Panc1 (cell line): ENCODE measurements around the gene NOS1AP. TPM values are rescaled to one million over a fixed set of nuclear protein-coding genes. Genes with fewer than 3 reads are reported as not detected.
"Not testable (repeated sequence)": the region's sequence is repeated elsewhere in the genome, so short reads cannot be mapped to it uniquely, and the experiment has no call there.

ENCODE experiments used
- ATAC-seq: fragments of 200-7000 bp; cut with Tn5 transposase; 2 replicates; pipeline ENCODE4 v1.9.1; 2020; ENCODE audit warnings: mild to moderate bottlenecking, moderate library complexity
- BruUV-seq: library from RNA; stranded (reverse); fragments of 400-500 nt; replicated peaks from 2 replicates; lab custom pipeline; 2021; lab: Mats Ljungman, UMichigan
- CTCF ChIA-PET: fragments of 300-600 bp; sonication (Branson Sonifier 250); formaldehyde crosslinking; loops from one replicate; lab custom pipeline; 2022; ENCODE audit warnings: antibody characterized with exemption; lab: Charles Lee
- POLR2A ChIA-PET: fragments of 300-600 bp; sonication (Branson Sonifier 250); formaldehyde crosslinking; loops from one replicate; lab custom pipeline; 2022; ENCODE audit warnings: antibody characterized with exemption; lab: Charles Lee
- DNase-seq: peaks from one replicate; pipeline ENCODE4 v3.0.0-alpha.2; 2010; ENCODE audit warnings: low read depth, low spot score
- H3K27ac ChIP-seq: 2 replicates; pipeline ENCODE4 v1.5.1; 2011; ENCODE audit warnings: mild to moderate bottlenecking, low read length, inconsistent platforms
- H3K27me3 ChIP-seq: fragments of 200-500 bp; sonication (Bioruptor generic); 2 replicates; pipeline ENCODE4 v1.6.0; 2014; ENCODE audit warnings: low read length, inconsistent platforms; ENCODE audit not compliant: control insufficient read depth, insufficient read depth
- H3K36me3 ChIP-seq: fragments of 200-500 bp; sonication (Bioruptor generic); 2 replicates; pipeline ENCODE4 v1.5.1; 2014; ENCODE audit warnings: inconsistent platforms, mild to moderate bottlenecking, low read length, moderate library complexity; ENCODE audit not compliant: control insufficient read depth, insufficient read depth
- H3K4me1 ChIP-seq: 2 replicates; pipeline ENCODE4 v1.5.1; 2011; ENCODE audit warnings: inconsistent platforms, mild to moderate bottlenecking, low read length, moderate library complexity; ENCODE audit not compliant: control insufficient read depth, insufficient read depth
- H3K4me3 ChIP-seq, 2 experiments: 2 replicates each; pipeline ENCODE4 v1.5.1; 2011 to 2012; ENCODE audit warnings: low read depth in 2 of 2, low read length in 2 of 2, mild to moderate bottlenecking in 2 of 2, inconsistent platforms in 1 of 2, moderate library complexity in 1 of 2
- H3K9me3 ChIP-seq: fragments of 200-500 bp; sonication (Bioruptor generic); 2 replicates; pipeline ENCODE4 v1.5.1; 2014; ENCODE audit warnings: low read depth, mild to moderate bottlenecking, inconsistent platforms, low read length, moderate library complexity; ENCODE audit not compliant: control insufficient read depth, insufficient read depth
- POLR2AphosphoS5 ChIP-seq: IDR thresholded peaks from 2 replicates; pipeline ENCODE4 v1.6.1; 2012; ENCODE audit warnings: mild to moderate bottlenecking, low read depth, low read length, moderate library complexity
- SIN3A ChIP-seq: IDR thresholded peaks from 2 replicates; pipeline ENCODE4 v1.6.1; 2012; ENCODE audit warnings: low read depth, mild to moderate bottlenecking, low read length, moderate library complexity, borderline replicate concordance; ENCODE audit not compliant: insufficient read depth
- TCF7L2 ChIP-seq: IDR thresholded peaks from 2 replicates; pipeline ENCODE4 v1.6.1; 2011; ENCODE audit warnings: mild to moderate bottlenecking, low read depth, low read length, inconsistent platforms
- in situ Hi-C: cut with HindIII; loops from 2 replicates; pipeline ENCODE4 v1.10.0; 2016; ENCODE audit warnings: low sequenced_read_pairs, low pct_unique_long_range_greater_than_20kb
- intact Hi-C: fragments of 100-400 bp; cut with micrococcal nuclease; formaldehyde crosslinking; loops from one replicate; pipeline ENCODE4 v1.10.0; 2022; ENCODE audit not compliant: unreplicated experiment
- total RNA-seq: library from RNA; stranded (reverse); gene quantifications from one replicate; pipeline ENCODE4 v1.2.1, GENCODE V29; 2021; ENCODE audit not compliant: unreplicated experiment
- TF ChIP-seq, protein P1 (sequence below): fragments of 450-650 bp; IDR thresholded peaks from 2 replicates; pipeline ENCODE4 v1.5.1; 2017; ENCODE audit warnings: mild to moderate bottlenecking
- TF ChIP-seq, protein P2 (sequence below), 2 experiments: IDR thresholded peaks; 2 replicates each; pipeline ENCODE4 v1.6.1; 2011 to 2012; ENCODE audit warnings: low read depth in 2 of 2, control low read depth in 1 of 2, low read length in 1 of 2, mild to moderate bottlenecking in 1 of 2, moderate library complexity in 1 of 2; ENCODE audit not compliant: insufficient read depth in 1 of 2

NOS1AP gene
- total RNA-seq, 1 experiment from 2014 or later = 27.9 TPM

- H3K9me3 ChIP-seq = no peaks in the 10 kb centered on the region
- ChIA-PET CTCF (no interaction called here), POLR2A (no interaction called here)
- H3K27me3 ChIP-seq = no peaks in the 10 kb centered on the region
- no peak overlapping the region for H3K4me3 ChIP-seq
- ATAC-seq = no peak
- peak overlapping the region; percentile 74 for H3K27ac ChIP-seq
- no peak for DNase-seq
- H3K36me3 ChIP-seq = no peaks in the 10 kb centered on the region
- TF ChIP-seq TCF7L2 (no peak), SIN3A (no peak), POLR2AphosphoS5 (no peak)
- TF ChIP-seq, protein P1, sequence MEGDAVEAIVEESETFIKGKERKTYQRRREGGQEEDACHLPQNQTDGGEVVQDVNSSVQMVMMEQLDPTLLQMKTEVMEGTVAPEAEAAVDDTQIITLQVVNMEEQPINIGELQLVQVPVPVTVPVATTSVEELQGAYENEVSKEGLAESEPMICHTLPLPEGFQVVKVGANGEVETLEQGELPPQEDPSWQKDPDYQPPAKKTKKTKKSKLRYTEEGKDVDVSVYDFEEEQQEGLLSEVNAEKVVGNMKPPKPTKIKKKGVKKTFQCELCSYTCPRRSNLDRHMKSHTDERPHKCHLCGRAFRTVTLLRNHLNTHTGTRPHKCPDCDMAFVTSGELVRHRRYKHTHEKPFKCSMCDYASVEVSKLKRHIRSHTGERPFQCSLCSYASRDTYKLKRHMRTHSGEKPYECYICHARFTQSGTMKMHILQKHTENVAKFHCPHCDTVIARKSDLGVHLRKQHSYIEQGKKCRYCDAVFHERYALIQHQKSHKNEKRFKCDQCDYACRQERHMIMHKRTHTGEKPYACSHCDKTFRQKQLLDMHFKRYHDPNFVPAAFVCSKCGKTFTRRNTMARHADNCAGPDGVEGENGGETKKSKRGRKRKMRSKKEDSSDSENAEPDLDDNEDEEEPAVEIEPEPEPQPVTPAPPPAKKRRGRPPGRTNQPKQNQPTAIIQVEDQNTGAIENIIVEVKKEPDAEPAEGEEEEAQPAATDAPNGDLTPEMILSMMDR = no peak
- TF ChIP-seq, protein P2, sequence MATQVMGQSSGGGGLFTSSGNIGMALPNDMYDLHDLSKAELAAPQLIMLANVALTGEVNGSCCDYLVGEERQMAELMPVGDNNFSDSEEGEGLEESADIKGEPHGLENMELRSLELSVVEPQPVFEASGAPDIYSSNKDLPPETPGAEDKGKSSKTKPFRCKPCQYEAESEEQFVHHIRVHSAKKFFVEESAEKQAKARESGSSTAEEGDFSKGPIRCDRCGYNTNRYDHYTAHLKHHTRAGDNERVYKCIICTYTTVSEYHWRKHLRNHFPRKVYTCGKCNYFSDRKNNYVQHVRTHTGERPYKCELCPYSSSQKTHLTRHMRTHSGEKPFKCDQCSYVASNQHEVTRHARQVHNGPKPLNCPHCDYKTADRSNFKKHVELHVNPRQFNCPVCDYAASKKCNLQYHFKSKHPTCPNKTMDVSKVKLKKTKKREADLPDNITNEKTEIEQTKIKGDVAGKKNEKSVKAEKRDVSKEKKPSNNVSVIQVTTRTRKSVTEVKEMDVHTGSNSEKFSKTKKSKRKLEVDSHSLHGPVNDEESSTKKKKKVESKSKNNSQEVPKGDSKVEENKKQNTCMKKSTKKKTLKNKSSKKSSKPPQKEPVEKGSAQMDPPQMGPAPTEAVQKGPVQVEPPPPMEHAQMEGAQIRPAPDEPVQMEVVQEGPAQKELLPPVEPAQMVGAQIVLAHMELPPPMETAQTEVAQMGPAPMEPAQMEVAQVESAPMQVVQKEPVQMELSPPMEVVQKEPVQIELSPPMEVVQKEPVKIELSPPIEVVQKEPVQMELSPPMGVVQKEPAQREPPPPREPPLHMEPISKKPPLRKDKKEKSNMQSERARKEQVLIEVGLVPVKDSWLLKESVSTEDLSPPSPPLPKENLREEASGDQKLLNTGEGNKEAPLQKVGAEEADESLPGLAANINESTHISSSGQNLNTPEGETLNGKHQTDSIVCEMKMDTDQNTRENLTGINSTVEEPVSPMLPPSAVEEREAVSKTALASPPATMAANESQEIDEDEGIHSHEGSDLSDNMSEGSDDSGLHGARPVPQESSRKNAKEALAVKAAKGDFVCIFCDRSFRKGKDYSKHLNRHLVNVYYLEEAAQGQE (IDR thresholded peaks at IDR 0.05; ENCODE audit: insufficient read depth in 1 of 2, low read depth in 2 of 2, low read length in 1 of 2) = no peak
- in situ Hi-C loops (no loop called here), intact Hi-C loops (no loop called here)
- H3K4me1 ChIP-seq = peaks cover 65% of the 10 kb centered on the region
- BruUV-seq = no TSS peak
Measured at GRCh38 chr1:162172311-162173102, 103.0 kb downstream of the NOS1AP start.

DNA sequence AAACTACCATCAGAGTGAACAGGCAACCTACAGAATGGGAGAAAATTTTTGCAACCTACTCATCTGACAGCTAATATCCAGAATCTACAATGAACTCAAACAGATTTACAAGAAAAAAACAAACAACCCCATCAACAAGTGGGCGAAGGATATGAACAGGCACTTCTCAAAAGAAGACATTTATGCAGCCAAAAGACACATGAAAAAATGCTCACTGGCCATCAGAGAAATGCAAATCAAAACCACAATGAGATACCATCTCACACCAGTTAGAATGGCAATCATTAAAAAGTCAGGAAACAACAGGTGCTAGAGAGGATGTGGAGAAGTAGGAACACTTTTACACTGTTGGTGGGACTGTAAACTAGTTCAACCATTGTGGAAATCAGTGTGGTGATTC lies 104.1 kb downstream of the NOS1AP start:
- DNase-seq, H3K36me3 ChIP-seq, H3K4me3 ChIP-seq, H3K27me3 ChIP-seq, H3K27ac ChIP-seq, POLR2A ChIA-PET, CTCF ChIA-PET, BruUV-seq, ATAC-seq, intact Hi-C loops, H3K9me3 ChIP-seq, in situ Hi-C loops: not testable (repeated sequence)
- peaks cover 65% of the 10 kb centered on the region for H3K4me1 ChIP-seq

GRCh38 chr1:162174027-162174426 lies 104.5 kb downstream of the NOS1AP start:
- H3K36me3 ChIP-seq, CTCF ChIA-PET, BruUV-seq, in situ Hi-C loops, POLR2A ChIA-PET, H3K27me3 ChIP-seq, H3K9me3 ChIP-seq, intact Hi-C loops, H3K27ac ChIP-seq, ATAC-seq, H3K4me3 ChIP-seq, DNase-seq: not testable (repeated sequence)
- H3K4me1 ChIP-seq = peaks cover 65% of the 10 kb centered on the region
